Panc1 (cell line): ENCODE measurements around the gene TMEM217.

Experiments
- POLR2AphosphoS5 ChIP-seq: IDR thresholded peaks from 2 replicates; pipeline ENCODE4 v1.6.1; 2012; ENCODE audit warnings: mild to moderate bottlenecking, low read depth, low read length, moderate library complexity
- TF ChIP-seq, protein P1 (sequence below): fragments of 450-650 bp; IDR thresholded peaks from 2 replicates; pipeline ENCODE4 v1.5.1; 2017; ENCODE audit warnings: mild to moderate bottlenecking

DNA sequence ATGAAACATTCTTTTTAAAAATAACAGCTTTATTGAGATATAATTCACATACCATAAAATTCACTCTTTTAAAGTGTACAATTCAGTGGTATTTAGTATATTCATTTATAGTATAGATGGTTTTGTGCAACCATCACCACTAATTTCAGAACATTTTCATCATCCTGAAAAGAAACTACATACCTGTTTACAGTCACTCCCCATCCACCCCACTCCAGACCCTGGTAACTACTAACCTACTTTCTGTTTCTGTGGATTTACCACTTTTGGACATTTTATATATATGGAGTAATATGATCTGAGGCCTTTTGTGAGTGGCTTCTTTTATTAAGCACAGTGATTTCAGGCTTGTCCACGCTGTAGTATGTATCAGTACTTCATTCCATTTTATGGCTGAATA lies 2.5 kb upstream of the TMEM217 start:
- TF ChIP-seq, protein P1, sequence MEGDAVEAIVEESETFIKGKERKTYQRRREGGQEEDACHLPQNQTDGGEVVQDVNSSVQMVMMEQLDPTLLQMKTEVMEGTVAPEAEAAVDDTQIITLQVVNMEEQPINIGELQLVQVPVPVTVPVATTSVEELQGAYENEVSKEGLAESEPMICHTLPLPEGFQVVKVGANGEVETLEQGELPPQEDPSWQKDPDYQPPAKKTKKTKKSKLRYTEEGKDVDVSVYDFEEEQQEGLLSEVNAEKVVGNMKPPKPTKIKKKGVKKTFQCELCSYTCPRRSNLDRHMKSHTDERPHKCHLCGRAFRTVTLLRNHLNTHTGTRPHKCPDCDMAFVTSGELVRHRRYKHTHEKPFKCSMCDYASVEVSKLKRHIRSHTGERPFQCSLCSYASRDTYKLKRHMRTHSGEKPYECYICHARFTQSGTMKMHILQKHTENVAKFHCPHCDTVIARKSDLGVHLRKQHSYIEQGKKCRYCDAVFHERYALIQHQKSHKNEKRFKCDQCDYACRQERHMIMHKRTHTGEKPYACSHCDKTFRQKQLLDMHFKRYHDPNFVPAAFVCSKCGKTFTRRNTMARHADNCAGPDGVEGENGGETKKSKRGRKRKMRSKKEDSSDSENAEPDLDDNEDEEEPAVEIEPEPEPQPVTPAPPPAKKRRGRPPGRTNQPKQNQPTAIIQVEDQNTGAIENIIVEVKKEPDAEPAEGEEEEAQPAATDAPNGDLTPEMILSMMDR = no peak
- TF ChIP-seq POLR2AphosphoS5 = no peak
